ENCODE results near the gene SETD2. TPM values are rescaled to one million over a fixed set of nuclear protein-coding genes. Genes with fewer than 3 reads are reported as not detected.

Gene SETD2
- total RNA-seq, 4 donors from 2014 or later = 58.5 to 81.7 (median 65.9) TPM

DNA sequence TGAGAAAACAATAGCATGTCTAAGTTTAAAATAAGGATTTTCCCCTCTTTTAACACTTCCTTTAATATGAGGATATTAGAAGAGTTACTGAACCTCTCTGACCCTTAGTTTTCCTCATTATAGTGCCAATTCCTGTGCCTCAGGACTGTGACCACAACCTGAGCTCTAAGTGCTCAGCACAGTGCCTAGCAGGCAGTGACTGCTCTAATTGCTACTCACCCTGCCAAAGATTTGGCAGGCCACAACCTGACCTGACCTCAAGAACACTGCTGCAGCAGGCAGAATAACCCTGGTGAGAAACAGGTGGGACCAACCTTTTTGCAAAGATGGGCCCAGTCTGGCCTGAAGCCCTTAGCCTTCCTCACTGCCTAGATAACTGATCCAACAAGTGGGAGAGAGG, 148.8 kb downstream of the SETD2 start:
- TF ChIP-seq, protein P1, sequence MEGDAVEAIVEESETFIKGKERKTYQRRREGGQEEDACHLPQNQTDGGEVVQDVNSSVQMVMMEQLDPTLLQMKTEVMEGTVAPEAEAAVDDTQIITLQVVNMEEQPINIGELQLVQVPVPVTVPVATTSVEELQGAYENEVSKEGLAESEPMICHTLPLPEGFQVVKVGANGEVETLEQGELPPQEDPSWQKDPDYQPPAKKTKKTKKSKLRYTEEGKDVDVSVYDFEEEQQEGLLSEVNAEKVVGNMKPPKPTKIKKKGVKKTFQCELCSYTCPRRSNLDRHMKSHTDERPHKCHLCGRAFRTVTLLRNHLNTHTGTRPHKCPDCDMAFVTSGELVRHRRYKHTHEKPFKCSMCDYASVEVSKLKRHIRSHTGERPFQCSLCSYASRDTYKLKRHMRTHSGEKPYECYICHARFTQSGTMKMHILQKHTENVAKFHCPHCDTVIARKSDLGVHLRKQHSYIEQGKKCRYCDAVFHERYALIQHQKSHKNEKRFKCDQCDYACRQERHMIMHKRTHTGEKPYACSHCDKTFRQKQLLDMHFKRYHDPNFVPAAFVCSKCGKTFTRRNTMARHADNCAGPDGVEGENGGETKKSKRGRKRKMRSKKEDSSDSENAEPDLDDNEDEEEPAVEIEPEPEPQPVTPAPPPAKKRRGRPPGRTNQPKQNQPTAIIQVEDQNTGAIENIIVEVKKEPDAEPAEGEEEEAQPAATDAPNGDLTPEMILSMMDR (IDR thresholded peaks at IDR 0.05; ENCODE audit: low read depth) = no peak

DNA sequence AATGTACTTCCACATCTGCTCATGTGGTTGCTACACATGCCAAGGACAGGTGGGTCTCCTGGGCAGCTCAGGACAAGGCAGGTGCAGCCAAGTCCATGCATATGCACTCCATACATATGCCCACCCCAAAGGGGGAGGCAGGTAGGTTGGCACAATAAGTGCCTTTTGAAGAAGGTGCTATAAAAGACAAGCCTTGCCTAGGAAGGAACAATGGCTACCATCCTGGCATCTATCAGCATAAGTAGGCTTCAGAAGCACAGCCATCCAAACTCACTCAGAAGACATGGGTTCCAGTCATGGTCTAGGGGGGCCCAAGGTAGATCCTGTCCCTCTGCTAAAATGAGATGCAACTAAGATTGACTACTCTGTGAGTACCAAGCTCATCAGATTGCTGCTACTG, 149.9 kb downstream of the SETD2 start:
- TF ChIP-seq, protein P1 (IDR thresholded peaks at IDR 0.05; ENCODE audit: low read depth) = no peak

GRCh38 chr3:47013231-47013630, 150.7 kb downstream of the SETD2 start:
- TF ChIP-seq, protein P1 (IDR thresholded peaks at IDR 0.05; ENCODE audit: low read depth) = no peak

- TF ChIP-seq, protein P1 (IDR thresholded peaks at IDR 0.05; ENCODE audit: low read depth) = no peak
Observed at GRCh38 chr3:47012342-47013230, 151.3 kb downstream of the SETD2 start.

DNA sequence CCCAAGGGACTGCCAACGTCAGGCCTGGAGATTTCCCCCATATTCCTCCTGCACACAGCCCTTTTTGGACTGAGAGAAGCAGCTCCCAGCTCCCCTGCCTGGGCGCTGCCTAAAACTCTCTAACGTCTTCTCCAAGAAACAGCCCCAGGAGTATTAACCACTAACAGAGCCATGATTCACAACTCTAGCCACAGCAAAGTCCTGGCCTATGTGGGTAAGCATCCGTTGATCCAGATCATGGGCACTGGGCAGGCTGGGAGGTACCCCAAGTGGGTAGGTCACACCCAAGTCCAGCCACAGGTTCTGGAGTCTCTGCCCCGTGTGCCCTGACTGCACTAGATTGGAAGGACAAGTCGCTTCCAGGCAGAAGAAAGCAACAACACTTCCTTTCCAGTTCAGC, 152.5 kb downstream of the SETD2 start:
- TF ChIP-seq, protein P1 (IDR thresholded peaks at IDR 0.05; ENCODE audit: low read depth) = no peak

DNA sequence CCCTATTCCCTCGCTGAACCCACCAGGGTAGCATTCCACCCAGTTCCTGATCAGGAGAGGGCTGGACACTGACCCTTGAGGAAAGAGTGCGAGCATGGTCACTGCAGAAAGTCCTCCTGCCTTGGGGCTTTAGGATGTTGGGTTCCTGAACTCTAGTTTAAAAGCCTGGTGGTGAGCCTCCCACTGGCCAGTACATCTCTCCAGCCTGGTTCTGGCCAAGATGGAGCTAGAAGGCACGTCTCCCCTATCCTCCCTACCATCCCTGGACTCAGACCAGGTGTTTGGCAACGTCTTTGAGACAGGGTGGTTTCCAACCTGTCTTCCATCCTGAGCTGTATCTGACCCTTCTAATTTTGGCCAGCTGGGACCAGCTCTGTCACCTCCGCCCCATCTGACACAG, 153.0 kb downstream of the SETD2 start:
- TF ChIP-seq, protein P1 (IDR thresholded peaks at IDR 0.05; ENCODE audit: low read depth) = no peak

- TF ChIP-seq, protein P1 (IDR thresholded peaks at IDR 0.05; ENCODE audit: low read depth) = no peak
Observed at GRCh38 chr3:47010111-47010712, 153.7 kb downstream of the SETD2 start.

All from subcutaneous adipose tissue (tissue), 4 donors.